GM10266 (cell line): ENCODE data around the gene DMRTC1B.
"Not testable (repeated sequence)": the region's sequence is repeated elsewhere in the genome, so short reads cannot be mapped to it uniquely, and the experiment has no call there.

ENCODE experiments used
- DNase-seq: peaks from one replicate; pipeline ENCODE4 v3.0.0; 2012; ENCODE audit errors: extremely low spot score
- TF ChIP-seq, protein P1 (sequence below): IDR thresholded peaks from 2 replicates; pipeline ENCODE4 v1.5.1; 2012; ENCODE audit warnings: mild to moderate bottlenecking, low read depth; ENCODE audit not compliant: control insufficient read depth, insufficient read depth; ENCODE audit errors: missing control alignments

Gene DMRTC1B

GRCh38 chrX:72776653-72777466 is at the start of gene DMRTC1B:
TSS of gene DMRTC1B (plus strand) at chrX:72776890. CDS start at chrX:72845136, 68,246 bp downstream.
- not testable (repeated sequence) for DNase-seq

- TF ChIP-seq, protein P1, sequence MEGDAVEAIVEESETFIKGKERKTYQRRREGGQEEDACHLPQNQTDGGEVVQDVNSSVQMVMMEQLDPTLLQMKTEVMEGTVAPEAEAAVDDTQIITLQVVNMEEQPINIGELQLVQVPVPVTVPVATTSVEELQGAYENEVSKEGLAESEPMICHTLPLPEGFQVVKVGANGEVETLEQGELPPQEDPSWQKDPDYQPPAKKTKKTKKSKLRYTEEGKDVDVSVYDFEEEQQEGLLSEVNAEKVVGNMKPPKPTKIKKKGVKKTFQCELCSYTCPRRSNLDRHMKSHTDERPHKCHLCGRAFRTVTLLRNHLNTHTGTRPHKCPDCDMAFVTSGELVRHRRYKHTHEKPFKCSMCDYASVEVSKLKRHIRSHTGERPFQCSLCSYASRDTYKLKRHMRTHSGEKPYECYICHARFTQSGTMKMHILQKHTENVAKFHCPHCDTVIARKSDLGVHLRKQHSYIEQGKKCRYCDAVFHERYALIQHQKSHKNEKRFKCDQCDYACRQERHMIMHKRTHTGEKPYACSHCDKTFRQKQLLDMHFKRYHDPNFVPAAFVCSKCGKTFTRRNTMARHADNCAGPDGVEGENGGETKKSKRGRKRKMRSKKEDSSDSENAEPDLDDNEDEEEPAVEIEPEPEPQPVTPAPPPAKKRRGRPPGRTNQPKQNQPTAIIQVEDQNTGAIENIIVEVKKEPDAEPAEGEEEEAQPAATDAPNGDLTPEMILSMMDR, result no peak
These were observed 48.8 kb upstream of the DMRTC1B start for GRCh38 chrX:72727846-72728245.

DNA sequence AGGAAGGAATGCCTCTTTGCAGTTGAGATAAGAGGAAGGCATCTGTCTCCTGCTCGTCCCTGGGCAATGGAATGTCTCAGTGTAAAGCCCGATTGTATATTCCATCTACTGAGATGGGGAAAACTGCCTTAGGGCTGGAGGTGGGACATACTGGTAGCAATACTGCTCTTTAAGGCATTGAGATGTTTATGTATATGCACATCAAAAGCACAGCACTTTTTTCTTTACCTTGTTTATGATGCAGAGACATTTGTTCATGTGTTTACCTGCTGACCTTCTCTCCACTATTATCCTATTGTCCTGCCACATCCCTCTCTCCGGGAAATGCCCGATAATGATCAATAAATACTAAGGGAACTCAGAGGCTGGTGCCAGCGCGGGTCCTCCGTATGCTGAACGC is 43.1 kb upstream of the DMRTC1B start:
- DNase-seq, result not testable (repeated sequence)

More at GRCh38 chrX:72727846-72728245, 48.8 kb upstream of the DMRTC1B start:
- no peak for DNase-seq

GRCh38 chrX:72735561-72735960 is 41.1 kb upstream of the DMRTC1B start:
- TF ChIP-seq, protein P1, result no peak
- no peak for DNase-seq

- DNase-seq, result not testable (repeated sequence)
These were observed 31.1 kb upstream of the DMRTC1B start for GRCh38 chrX:72745546-72745945.

GRCh38 chrX:72748545-72748944 is 28.1 kb upstream of the DMRTC1B start:
- DNase-seq, result not testable (repeated sequence)

- DNase-seq, result not testable (repeated sequence)
These were observed 16.2 kb upstream of the DMRTC1B start for GRCh38 chrX:72760454-72760853.

GRCh38 chrX:72777467-72777790 is 739 bp downstream of the DMRTC1B start:
- DNase-seq, result not testable (repeated sequence)

GRCh38 chrX:72778146-72778545 is 1.5 kb downstream of the DMRTC1B start:
- DNase-seq, result not testable (repeated sequence)

DNA sequence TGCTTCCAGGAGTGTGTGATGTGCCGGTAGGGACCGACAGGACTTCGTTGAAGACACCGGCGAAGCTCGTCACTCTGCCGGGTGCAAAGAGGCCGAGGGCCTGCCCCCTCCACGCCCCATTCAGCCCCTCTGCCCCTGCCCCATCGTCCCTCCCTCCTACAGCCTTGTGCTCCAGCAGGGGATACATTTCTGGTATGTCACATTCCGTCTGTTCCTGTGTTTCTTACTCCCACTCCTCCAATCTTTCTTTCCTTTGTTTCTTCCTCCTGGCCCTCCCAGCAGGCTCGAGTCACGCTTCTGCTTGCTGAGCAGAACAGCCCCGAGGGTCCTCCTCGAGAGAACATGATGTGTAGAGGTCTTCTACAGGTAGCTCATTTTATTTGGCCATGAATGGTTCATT is 5.9 kb downstream of the DMRTC1B start, which contains the start of gene FAM236B:
Gene FAM236B, minus strand, starts transcription at position 101 of the 400 bp plus-strand sequence. Its CDS starts 100 bp downstream, at position 1.
- DNase-seq, result not testable (repeated sequence)

DNA sequence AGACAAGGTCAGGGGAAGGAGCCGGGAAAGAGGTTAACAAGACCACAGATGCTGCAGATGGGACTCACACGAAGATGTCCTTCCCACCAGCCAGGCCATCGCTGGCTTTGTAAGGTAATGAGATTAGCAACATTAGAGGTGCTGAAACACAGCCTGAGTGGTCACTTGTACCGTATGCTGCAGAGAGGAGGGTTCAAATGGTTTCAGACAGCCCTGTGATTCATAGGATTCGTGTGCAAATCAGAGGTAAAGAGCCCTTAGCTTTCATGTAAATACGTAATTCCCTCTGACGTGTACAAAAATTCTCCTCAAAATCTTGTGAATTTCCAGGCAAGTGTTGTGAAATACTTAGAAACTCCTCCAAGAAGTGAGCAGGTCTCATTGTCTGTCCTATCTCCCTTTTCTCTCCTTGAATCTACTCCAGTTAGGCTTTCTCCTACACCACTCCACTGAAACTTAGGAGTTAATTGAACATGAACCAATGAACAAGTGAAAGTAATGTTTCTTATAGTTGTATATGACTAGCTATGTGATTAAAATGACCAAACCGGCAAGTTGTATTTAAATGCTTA is 6.8 kb downstream of the DMRTC1B start:
- DNase-seq, result not testable (repeated sequence)

DNA sequence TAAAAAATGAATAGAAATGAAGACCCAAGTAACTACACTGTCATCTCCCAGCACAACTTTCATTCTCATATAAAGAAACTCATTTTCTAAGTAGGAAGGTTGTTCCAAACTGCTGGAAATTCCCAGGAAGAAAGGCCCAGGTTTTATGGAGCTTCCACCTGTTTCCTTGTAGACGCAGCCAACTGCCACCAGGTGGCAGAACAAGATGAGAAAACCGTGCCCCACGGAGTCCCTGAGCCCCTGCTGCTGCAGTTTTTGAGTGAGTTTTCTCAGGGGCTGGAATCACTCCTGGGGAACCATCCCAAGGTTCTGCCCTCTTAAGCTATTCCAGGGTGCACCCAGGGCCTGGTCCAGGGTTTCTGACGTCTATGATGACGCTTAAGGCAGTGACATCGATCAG is 7.3 kb downstream of the DMRTC1B start:
- not testable (repeated sequence) for DNase-seq

- not testable (repeated sequence) for DNase-seq
These were observed 11.5 kb downstream of the DMRTC1B start for GRCh38 chrX:72788142-72788541.

GRCh38 chrX:72790390-72790789 is 13.7 kb downstream of the DMRTC1B start:
- not testable (repeated sequence) for DNase-seq

DNA sequence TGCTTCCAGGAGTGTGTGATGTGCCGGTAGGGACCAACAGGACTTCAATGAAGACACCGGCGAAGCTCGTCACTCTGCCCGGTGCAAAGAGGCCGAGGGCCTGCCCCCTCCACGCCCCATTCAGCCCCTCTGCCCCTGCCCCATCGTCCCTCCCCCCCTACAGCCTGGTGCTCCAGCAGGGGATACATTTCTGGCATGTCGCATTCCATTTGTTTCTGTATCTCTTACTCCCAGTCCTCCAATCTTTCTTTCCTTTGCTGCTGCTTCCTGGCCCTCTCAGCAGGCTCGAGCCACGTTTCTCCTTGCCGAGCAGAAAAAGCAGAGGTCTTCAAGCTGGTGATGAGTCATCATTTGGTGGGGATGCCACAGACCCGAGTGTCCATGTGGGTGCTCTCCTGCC is 31.4 kb downstream of the DMRTC1B start, which contains the start of gene FAM236D:
Gene FAM236D, minus strand, starts transcription at position 101 of the 400 bp plus-strand sequence. Its CDS starts 100 bp downstream, at position 1.
- not testable (repeated sequence) for DNase-seq

DNA sequence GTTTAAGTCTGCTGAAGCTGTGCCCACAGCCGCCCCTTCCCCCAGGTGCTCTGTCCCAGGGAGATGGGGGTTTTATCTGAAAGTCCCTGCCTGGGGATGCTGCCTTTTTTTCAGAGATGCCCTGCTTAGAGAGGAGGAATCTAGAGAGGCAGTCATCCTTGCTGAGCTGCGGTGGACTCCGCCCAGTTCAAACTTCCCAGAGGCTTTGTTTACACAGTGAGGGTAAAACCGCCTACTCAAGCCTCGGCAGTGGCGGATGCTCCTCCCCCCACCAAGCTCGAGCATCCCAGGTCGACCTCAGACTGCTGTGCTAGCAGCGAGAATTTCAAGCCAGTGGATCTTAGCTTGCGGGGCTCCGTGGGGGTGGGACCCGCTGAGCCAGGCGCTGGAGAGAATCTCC is 54.0 kb downstream of the DMRTC1B start:
- DNase-seq, result not testable (repeated sequence)

DNA sequence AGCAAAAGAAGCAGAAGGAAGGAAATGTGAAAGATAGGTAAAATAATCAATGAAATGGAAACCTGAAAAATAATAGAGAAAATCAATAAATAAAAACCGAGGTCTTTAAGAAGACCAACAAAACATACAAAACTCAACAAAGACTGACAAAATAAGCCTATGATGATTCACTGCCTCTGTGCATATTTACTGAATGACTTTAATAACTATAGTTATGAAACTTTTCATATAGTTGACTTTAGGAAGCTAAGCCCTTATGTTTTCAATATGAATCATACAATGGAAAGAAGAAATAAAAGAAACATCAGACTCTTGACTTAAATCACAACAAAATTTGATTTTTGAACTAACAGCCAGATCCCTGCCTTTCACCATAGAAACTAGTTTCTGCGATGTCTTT is 60.8 kb downstream of the DMRTC1B start:
- not testable (repeated sequence) for DNase-seq

- DNase-seq, result not testable (repeated sequence)
These were observed 106.2 kb downstream of the DMRTC1B start for GRCh38 chrX:72882898-72883297.

DNA sequence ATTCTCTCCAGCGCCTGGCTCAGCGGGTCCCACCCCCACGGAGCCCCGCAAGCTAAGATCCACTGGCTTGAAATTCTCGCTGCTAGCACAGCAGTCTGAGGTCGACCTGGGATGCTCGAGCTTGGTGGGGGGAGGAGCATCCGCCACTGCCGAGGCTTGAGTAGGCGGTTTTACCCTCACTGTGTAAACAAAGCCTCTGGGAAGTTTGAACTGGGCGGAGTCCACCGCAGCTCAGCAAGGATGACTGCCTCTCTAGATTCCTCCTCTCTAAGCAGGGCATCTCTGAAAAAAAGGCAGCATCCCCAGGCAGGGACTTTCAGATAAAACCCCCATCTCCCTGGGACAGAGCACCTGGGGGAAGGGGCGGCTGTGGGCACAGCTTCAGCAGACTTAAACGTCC is 113.0 kb downstream of the DMRTC1B start:
- DNase-seq, result not testable (repeated sequence)
